ENCODE measurements around the gene RANBP3.
A peak's percentile ranks its signal among the peaks of the same experiment; 100 is the strongest.

DNA sequence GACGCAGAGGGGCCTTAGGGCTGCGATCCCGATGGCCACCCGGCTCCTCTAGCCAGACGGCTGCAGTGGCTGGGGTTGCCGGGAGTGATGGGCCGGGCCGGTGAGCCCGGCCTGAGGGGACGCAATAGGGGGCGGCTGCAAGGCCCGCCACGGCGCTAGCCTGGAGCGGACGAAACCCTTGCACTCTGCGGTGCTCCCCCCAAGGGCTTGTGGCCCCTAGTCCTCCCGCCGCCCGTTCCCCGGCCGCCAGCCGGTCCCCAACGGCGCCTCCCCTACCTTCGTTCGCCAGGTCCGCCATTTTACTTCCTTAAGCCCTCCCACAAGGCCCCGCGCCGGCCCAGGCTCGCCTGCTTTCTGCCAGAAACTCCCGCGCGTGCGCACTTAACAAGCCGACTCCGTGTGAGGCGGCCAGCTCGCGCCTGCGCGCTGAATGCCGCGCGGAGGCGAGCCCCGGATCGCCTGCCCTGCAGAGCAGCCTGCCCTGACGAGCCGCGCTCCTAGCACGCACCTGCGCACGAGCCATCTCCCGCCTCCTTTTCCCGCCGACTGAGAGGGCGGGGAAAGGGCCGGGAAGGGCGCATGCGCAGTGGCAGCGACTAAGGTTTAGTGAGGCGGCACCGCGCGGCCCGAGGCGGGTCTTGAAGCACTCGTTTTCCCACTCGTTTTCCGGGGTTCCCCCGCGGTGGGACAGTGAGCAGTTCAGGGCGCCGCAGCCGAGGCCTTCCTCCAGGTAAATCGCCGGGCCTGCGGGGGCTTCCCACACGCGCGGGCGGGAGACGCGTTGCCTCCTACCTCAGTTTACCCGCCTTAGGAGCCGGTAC, at the start of gene RANBP3:
- TF ChIP-seq, protein P1, sequence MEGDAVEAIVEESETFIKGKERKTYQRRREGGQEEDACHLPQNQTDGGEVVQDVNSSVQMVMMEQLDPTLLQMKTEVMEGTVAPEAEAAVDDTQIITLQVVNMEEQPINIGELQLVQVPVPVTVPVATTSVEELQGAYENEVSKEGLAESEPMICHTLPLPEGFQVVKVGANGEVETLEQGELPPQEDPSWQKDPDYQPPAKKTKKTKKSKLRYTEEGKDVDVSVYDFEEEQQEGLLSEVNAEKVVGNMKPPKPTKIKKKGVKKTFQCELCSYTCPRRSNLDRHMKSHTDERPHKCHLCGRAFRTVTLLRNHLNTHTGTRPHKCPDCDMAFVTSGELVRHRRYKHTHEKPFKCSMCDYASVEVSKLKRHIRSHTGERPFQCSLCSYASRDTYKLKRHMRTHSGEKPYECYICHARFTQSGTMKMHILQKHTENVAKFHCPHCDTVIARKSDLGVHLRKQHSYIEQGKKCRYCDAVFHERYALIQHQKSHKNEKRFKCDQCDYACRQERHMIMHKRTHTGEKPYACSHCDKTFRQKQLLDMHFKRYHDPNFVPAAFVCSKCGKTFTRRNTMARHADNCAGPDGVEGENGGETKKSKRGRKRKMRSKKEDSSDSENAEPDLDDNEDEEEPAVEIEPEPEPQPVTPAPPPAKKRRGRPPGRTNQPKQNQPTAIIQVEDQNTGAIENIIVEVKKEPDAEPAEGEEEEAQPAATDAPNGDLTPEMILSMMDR (tag by site-specific recombination; IDR thresholded peaks at IDR 0.05): no peak; the same call in 1 of the 2 replicates
- TF ChIP-seq, protein P2, sequence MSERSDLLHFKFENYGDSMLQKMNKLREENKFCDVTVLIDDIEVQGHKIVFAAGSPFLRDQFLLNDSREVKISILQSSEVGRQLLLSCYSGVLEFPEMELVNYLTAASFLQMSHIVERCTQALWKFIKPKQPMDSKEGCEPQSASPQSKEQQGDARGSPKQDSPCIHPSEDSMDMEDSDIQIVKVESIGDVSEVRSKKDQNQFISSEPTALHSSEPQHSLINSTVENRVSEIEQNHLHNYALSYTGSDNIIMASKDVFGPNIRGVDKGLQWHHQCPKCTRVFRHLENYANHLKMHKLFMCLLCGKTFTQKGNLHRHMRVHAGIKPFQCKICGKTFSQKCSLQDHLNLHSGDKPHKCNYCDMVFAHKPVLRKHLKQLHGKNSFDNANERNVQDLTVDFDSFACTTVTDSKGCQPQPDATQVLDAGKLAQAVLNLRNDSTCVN (tag by site-specific recombination; optimal IDR thresholded peaks at IDR 0.05): peak; percentile 97
- TF ChIP-seq MEIS1 (CRISPR knock-in tag; IDR thresholded peaks at IDR 0.05; ENCODE audit: borderline replicate concordance) (no peak), ZNF362 (tag by site-specific recombination; IDR thresholded peaks at IDR 0.05) (no peak), HOXD13 (CRISPR knock-in tag; IDR thresholded peaks at IDR 0.05; ENCODE audit: borderline replicate concordance) (no peak), ZNF18 (tag by site-specific recombination; IDR thresholded peaks at IDR 0.05) (0 out of 2 replicates have a peak, but pooled peaks have one; percentile 13), ZNF132 (tag by site-specific recombination; IDR thresholded peaks at IDR 0.05; ENCODE audit: borderline replicate concordance) (no peak), ZNF341 (tag by site-specific recombination; IDR thresholded peaks at IDR 0.05; ENCODE audit: low read depth) (no peak), ZNF302 (tag by site-specific recombination; IDR thresholded peaks at IDR 0.05; ENCODE audit: low read depth) (no peak), ZNF398 (tag by site-specific recombination; IDR thresholded peaks at IDR 0.05) (no peak)
